NOMO-1 (cell line): ENCODE results near the gene XXYLT1.
A peak's percentile ranks its signal among the peaks of the same experiment; 100 is the strongest.
"Not testable (repeated sequence)": the region's sequence is repeated elsewhere in the genome, so short reads cannot be mapped to it uniquely, and the experiment has no call there.

Experiments used
- DNase-seq, 2 experiments: peaks; one replicate each; lab custom pipeline; 2025; ENCODE audit not compliant: unreplicated experiment in 2 of 2; lab: John Stamatoyannopoulos, UW

Gene XXYLT1

DNA sequence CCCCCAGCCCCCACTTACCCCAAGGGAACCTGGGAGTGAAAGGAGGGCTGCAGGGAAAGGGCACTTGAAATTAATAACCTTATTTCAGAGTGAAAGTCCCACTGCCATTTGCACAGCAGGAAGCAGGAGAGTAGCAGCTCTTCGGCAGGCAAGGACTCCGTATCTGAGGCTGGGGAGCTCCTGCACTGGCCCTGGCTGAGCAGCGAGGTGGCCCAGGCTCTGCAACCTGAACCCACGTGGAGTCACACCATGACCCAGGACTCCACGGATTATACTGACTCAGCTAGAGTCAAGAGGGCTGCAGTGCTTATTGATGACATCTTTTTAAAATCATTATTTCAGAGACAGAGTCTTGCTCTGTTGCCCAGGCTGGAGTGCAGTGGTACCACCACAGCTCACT, 214.5 kb downstream of the XXYLT1 start:
- no peak for DNase-seq

DNA sequence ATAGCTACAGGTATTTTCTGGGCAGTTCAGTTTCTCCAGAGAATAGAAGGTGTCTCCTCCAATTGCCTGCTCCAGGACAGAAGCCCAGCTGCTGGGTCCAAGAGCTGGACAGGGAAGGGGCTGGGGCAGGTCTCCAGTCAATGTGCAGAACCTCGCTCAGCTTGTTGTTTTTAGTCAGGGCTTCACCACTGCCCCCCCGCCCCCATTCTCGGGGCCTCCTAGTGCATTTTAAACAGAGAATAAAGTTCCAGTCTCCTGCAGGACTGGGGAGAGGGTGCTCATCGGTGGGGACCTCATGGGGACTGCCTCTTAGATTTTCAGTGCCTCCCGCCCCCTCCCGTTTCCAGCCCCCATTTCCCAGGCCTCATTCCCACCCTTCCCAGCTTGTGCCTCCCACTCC, 216.6 kb downstream of the XXYLT1 start:
- DNase-seq = no peak

GRCh38 chr3:195052939-195053338, 218.0 kb downstream of the XXYLT1 start:
- no peak for DNase-seq

- DNase-seq = not testable (repeated sequence)
Measured at GRCh38 chr3:195050296-195050695, 220.7 kb downstream of the XXYLT1 start.

DNA sequence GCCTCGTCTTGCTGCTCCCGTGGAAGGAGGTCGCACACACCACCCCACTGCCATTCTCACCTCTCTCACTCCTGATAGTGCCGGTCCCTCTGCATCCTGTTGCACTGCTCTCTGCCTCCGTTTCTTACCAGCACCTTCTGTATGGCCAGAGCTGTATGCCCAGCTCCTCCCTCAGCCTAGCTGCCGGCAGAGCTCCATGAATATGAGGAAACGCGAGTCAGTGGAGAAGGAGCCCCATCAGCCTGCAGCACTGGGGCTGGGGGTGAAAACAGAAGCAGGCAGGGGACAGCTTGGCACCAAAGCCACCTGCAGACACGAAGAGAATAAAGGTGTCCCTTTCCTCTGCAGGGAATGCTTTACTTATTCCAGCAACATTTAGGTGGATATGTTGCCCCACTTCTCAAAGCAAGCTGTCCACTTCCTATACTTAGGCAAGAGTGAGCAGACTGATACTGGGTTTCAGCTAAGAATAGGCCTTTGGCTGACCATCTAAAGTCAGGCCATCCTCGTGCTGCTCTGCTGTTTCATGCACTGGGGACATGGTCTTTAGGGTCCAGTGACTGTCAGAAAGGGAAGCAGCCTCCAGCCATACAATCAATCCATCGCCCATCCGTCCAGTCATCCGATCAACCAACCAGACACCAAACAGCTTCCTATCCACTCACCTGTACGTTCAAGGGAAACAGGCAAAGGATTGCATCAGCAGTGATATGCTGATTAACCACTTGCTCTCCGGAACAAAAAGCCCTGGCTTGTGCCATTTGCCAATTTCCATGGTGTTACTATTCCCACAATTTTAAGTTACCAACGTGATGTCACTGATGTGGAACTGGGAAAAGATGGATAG, 222.7 kb downstream of the XXYLT1 start:
- DNase-seq = peak in 1 of 2 experiments; percentile 16

DNA sequence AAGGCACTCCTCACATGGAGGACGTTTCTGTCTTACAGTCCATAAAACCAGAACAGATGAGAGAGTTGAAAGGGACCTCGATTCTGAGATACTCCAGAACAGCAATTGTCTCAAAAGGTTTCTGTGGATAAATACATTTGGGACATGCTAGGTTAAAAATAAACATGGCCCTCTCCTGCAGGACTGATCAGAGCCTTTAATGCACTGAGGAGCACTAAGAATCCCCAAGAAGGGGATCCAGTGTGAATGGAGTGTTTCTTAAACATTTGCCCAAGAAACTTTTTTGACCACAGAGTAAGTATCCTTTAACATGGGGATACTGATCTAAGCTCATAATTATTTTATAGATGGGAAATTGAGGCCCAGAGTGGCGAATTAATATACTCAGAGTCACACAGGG, 223.4 kb downstream of the XXYLT1 start:
- DNase-seq = no peak

DNA sequence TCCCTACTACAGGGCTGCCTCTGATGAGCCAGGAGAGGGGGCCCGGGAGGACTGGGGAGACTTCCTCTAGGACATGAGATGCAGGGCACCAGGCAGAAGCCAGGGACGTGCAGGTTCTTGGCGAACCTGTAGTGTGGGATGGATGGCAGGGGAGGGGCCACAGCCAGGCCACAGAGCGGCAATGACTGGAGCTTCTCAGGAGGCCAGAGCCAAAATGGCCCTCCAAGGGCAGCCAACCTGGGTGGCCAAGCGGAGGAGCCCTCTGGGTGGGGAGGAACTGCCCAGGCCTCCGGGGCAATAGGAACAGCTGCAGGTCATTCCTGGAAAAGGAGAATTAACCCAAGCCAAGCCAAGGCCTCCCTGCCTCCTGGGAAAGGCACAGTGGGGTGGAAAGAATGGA, 224.5 kb downstream of the XXYLT1 start:
- no peak for DNase-seq

DNA sequence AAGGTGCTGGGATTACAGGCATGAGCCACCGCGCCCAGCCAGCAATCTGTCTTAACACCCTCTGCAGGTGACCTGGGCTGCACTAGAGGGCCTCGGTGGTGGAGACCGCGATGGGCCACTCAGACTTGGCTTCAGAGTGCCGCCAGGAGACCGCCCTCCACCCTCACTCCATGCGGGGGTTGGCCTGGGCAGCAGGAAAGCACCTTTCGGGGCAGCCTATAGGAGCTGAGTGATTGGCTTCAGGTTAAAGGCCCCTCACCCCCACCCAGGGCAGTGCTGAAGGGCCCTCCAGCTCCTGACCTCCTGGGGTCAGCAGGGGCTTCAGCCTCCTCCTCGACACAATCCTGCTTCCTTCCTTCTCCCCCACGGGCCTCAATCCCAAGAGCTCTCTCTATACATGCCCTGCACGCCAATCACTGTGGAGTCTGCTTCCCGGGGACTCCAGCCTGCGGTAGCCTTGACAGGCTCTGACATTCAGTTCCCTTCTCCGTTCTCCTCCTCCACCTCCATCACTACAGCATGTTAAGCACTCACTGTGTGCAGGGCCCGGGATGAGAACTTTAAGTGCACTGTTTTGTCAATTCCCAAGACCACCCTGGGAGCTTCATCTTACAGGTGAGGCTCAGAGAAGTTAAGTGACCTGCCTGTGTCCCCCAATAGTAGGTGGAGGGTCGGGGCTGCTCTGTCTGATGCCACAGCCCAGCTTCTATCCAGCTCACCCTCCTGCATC, 225.3 kb downstream of the XXYLT1 start:
- DNase-seq = no peak

GRCh38 chr3:195044411-195044810, 226.5 kb downstream of the XXYLT1 start:
- no peak for DNase-seq

DNA sequence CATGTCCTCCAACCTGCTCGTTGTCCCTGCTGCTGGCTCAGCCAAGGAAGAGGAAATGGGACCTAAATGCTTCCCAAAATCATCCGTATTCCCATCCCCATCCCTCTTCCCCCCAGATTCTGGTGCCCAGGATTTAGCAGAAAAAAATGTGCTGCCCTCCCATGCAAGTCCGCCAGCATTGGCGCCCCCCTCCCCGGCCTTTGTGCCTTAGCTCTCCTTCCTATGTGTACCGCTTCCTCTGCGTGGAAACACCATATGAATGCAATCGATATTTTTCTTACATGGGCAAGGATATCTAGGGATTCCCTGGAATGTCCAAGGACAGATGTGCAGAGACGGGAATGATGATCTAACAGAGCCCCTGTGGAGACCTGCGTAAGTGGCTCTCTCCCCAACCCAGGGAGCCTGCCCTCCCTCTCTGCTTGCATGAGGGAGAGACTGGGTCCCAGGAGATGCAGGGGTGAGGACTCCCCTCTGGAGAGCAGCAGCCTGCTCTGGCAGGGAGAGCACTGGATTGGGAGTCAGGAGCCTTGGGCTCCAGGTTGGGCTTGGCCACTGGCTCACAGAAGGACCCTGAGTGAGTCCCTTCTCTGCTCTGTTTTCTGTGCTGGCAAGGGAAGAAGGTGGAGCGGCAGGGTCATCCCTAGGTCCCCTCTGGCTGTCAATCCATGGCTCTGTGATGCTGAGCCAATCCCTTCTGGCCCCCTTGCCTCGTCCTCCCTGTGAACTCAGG, 227.2 kb downstream of the XXYLT1 start:
- no peak for DNase-seq

GRCh38 chr3:195042743-195043606, 228.0 kb downstream of the XXYLT1 start:
- peak in 1 of 2 experiments; percentile 30 for DNase-seq

DNA sequence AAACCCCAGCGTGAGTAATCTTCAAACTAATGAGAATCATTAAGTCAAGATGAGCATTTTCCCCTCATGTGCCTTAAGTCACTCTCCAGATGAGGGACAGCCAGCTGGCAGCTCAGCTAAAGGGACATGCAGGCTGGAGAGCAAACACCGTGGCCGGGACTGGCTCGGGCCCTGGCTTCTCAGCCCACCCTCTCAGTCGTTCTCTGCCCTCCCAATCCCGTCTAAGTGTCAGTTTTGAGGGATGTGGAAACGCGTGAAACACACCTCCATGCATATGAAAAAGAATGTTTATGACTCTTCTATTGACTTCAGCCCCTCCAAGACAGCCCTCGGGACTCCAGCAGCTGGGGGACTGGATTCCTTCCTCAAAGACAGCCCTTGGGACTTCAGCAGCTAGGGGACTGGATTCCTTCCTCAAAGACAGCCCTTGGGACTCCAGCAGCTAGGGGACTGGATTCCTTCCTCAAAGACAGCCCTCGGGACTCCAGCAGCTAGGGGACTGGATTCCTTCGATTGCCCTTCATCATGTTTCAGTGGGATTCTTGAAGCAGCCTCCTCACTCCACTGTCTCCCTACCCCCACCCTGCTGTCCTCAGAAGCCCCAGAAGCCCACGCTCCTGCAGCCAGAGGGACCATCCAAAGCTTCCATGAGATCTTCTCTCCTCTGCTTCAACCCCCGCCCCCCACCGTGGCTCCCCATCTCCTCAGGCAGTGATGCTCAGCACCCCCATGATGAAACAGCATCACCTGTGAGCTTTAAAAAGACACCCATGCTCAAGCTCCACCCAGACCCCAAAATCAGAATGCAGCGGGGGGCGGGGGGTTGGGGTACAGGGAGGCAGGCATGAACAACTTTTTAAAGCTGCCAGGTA, 228.9 kb downstream of the XXYLT1 start:
- no peak for DNase-seq

- no peak for DNase-seq
Measured at GRCh38 chr3:195040773-195041520, 230.0 kb downstream of the XXYLT1 start.

DNA sequence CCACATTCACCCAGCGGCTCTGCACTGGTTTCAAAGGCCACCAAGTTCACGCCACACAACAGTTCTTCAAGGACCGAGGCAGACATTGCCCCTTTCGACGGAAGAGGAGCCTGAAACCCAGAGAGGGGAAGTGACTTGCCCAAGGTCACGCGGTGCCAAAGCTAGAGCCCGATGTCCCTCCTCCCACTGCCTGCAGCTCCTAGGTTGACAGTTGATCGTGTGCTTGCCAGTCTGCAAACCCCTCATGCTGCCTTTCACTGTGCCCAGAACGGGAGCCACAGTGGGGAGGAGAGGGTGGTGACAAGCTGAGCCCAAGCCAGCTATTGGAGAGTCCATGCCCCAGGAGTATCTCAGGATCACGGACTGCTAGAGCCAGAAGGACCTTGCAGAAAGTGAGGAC, 230.9 kb downstream of the XXYLT1 start:
- DNase-seq = peak; percentile 83 to 87

- no peak for DNase-seq
Measured at GRCh38 chr3:195039180-195039843, 231.6 kb downstream of the XXYLT1 start.

- no peak for DNase-seq
Measured at GRCh38 chr3:195038161-195038560, 232.8 kb downstream of the XXYLT1 start.

DNA sequence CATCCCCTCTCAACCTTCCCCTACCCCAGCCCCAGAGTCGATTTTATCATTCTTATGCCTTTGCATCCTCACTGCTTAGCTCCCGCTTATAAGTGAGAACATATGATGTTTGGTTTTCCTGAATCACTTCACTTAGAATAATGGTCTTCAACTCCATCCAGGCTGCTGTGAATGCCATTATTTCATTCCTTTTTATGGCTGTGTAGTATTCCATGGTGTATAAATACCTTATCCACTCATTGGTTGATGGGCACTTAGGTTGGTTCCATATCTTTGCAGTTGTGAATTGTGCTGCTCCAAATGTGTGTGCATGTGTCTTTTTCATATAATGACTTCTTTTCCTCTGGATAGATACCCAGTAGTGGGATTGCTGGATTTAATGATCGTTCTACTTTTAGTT, 233.4 kb downstream of the XXYLT1 start:
- DNase-seq = not testable (repeated sequence)

DNA sequence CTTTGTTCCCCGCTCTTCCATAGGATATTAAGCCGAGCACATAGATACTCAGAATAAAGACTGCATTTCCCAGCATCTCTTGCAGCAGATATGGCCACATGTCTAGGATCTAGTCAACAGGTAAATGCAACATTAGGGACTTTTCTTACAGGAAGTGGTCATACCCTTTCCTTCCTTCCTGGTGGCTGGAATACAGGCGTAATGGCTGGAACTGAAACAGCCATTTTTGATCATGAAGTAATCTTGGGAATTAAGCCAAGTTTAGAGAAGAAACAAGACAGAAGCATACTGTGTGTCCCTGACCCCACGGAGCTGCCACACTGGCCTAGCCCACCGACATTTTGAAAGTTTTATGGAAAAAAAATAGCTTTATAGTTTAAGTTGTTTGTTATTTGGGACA, 234.0 kb downstream of the XXYLT1 start:
- DNase-seq = no peak
